ENCODE measurements around the gene OR10G7.

- TF ChIP-seq CTCF (IDR thresholded peaks at IDR 0.05) (no peak), POLR2A (IDR thresholded peaks at IDR 0.05) (no peak)
Observed at GRCh38 chr11:124050748-124051147, 9.6 kb upstream of the OR10G7 start.

Measured in heart left ventricle (tissue), 13 donors.